NCI-H2227 treated with DMSO at 0.1 percent for 48 hours (cell line): ENCODE data around the gene TTC7B.

Source experiments
- DNase-seq: peaks from one replicate; lab custom pipeline; 2025; lab: John Stamatoyannopoulos, UW

The TTC7B gene

DNA sequence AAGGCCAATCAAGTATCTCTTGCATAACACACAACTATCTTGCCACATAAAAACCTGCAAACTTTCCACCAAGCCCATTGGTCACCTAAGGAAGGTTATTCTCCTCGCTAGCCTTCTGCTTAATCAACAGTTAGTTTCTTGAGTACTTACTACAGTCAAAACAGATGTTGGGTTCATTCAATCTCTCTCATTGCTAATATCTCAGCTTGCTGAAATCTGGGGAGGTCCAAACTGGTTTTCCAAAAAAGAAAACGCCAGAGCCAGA, 74.6 kb downstream of the TTC7B start:
- no peak for DNase-seq

DNA sequence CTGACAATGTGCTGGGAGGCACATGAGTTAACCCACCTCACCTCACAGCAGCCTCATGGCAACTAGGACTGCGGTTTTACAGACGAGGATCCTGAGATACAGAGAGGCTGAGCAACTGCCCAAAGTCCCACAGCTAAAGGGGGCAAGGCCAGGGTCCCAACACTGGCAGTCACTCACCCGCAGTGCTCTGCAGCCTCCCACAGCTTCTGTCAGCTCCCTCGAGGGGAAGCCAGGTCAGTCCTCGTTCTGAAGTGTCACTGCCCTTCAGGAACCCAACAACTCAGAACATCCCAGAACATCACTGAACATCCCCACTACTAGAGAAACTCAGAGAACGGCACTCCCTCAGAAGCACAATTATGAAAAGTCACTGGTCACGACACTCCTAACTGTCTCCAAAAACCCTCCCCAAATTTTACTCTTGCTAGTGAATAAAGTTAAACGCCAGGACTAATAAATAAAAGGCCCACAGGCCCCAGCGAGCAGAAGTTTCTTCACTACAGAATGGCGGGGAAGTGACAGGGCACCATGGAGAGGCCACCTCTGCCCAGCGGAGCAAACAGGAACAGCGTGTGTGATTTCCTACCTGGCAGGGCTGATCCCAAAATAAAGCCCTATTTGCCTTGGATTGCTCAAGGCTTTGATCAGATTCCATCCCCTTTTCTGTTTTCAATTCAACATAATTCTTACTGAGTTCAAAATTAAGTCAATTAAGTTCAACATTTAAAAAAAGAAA, 75.1 kb downstream of the TTC7B start:
- no peak for DNase-seq

- DNase-seq = no peak
Measured at GRCh38 chr14:90740081-90740480, 76.1 kb downstream of the TTC7B start.

DNA sequence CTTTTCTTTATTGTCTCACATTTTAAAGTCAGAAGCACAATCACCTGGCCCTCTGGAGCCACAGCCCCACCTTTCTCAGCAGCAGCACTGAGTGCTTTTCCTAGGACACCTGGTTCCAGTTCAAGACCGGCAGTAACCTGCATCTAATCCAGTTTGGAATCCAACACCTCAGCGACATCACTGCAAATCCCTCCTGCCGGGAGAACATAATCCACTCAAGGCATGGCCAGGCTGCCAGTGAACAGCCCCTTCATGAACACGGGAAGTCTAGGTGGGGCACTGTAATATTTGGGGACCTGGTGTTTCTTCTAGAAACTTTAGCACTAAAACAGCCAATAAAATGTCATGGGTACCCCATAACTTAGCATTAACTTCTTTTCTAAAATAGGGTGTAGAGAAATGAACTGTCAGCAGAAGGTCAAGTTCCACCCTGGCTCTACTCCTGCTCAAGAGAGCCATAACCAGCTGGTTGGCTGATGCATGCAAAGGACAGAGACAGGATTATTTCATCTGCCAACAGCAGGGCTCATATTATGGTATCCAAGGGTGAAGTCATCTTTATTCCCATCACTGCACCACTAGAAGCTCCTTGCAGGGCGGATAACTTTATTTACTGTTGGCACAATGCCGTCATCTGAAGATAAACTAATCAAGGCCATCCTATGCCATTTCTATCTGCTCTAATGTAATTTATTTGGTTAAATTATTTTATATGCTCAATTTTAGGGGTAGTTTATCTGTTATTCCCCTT, 76.7 kb downstream of the TTC7B start:
- DNase-seq = no peak

- no peak for DNase-seq
Measured at GRCh38 chr14:90733139-90733808, 83.0 kb downstream of the TTC7B start.

DNA sequence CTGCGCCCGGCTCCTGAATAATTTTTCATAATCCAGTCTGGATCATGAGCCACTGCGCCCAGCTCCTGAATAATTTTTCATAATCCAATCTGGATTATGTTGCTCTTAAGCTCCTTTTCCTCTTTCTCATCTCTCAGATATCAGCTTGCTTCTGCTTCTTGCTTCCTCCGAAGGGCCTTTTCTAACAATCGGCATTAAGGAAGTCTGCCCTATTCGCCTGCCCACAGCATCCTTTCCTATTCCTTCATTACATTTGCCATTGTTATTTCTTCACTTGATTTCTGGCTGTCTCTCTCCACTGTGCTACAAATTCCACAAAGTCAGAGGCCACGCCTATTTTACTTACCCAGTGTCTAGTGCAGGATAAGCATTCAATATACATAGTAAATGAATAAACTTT, 83.5 kb downstream of the TTC7B start:
- no peak for DNase-seq

DNA sequence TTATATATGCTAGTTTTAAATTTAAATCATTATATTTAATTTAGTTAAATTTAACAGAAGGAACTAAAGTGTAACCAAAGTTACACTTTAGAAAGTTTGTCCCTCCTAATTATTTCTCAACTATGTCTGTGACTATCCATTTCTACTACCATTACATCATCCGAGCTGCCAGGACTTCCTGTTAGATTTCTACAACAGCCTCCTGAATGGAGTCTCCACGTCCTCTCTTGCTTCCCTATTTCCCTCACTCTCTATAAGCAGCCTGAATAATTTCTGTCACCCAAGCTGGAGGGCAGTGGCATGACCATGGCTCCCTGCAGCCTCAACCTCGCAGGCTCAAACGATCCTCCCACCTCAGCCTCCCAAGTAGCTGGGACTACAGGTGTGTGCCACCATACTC, 84.1 kb downstream of the TTC7B start:
- DNase-seq = no peak

- no peak for DNase-seq
Measured at GRCh38 chr14:90731487-90731886, 84.7 kb downstream of the TTC7B start.

DNA sequence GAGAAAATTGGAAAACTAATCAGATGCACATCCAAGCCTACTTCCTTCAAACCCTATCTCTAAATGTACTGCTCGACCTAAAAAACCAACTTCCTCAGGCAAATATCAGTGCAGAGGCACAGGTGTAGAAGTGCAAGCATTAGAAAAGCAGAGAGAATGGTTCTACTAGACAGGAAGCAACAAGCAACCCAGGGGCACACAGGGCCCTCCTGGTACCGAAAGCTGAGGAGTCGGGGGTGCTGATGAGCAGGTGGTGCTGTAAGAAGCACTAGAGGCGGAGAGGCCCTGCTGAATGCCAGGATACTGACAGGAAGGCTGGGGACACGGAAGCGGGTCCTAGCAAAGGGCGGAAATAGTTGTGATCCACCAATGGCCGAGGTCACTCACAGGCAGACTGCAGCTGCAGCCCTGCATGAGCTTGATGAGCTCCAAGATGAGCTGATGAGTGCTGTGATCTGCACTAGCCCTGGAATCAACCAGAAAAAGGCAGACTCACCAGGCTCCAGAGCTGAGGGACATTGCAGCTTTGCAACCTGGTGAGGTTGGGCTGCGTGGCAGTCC, 85.9 kb downstream of the TTC7B start:
- no peak for DNase-seq

GRCh38 chr14:90728951-90729350, 87.3 kb downstream of the TTC7B start:
- no peak for DNase-seq

DNA sequence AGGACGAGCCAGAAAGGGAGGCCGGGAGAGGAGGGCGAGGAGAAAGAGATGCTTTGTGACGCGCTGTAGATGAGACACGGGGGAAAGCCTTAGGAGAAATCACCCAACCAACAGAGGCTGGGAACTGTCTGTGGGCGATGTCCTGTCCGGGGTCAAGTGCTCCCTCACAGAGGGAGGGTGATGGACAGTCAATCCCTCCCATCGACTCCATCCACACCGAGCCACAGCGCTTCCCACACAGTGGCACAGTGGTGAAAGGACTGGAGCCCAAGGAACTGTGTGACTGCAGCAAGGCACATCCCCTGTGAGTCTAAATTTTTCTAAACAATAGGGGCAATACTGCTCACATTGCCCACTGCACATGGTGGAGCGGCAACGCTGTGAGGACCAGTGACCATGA, 89.1 kb downstream of the TTC7B start:
- no peak for DNase-seq

- no peak for DNase-seq
Measured at GRCh38 chr14:90726656-90727055, 89.6 kb downstream of the TTC7B start.

DNA sequence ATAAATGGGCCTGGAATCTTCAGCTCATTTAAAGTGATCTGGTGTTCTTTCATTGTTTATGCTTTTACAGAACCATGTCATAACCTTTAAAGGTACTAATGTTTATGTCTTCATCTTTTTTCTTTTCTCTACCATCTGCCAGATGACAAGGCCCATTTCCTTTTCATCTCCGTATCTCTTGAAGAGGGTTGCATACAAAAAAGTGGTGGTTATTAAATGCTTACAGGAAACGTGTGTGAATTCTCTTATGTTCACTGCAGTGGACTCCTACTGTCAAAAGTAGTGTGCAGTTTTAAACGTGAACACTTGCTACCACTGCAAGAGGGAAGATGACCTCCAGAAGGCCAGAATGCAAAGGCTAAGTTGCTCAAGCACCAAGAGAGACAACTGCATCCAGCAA, 91.4 kb downstream of the TTC7B start:
- no peak for DNase-seq

- DNase-seq = no peak
Measured at GRCh38 chr14:90722590-90722989, 93.6 kb downstream of the TTC7B start.

- no peak for DNase-seq
Measured at GRCh38 chr14:90721619-90722305, 94.5 kb downstream of the TTC7B start.

DNA sequence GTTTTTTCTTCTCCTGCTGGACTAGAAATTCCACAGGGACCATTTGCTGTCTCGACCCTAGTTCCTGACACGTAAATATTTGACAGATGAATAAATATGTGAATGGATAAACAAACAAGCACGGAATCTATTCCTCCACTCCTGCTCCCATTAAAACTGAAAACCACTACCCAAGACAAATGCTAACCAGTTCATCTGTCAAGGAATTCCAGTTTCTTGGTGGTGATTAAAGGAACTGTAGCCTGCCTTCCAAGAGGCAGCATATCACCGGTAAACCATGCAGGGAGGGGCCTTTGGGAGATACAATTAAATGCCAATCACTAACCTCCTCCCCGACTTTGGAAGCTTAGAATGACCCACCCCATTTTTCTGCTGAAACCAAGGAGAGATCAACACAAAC, 95.4 kb downstream of the TTC7B start:
- DNase-seq = no peak

DNA sequence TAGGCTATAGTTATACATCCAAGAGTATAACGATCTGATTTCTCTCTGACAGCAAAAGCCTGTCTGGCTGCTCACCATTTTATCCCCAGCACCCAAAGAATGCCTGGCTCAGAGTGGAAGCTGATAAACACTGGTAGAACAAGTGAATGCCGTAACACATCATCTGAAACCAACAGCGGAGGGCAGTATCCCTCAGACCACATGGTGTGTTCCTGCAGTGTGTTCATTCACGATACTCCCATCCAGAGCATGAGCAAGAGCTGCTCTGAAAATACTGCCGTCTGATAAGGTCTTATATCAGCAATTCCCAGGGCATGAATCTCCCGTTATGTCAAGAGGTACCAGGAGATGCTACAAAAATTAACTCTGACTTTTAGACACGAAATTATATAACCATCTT, 95.9 kb downstream of the TTC7B start:
- no peak for DNase-seq

DNA sequence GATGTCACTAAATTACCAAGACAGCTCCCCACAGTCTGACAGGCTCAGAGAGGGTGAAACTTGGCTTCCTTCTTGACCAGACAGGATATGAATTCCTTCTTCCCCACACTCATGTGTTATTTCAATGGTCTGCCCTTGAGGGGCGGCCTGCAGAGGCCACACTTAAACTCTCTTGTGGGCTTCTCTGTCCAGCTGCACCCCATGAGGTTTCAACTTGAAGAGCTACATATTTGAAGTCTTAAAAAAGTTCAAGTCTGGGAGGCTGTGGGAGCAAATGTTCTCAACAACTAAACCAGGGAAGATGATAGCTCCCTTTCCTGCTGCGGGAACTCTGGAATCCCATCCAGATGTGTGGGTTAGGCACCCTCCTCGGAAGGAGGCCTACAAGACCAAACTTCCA, 98.3 kb downstream of the TTC7B start:
- no peak for DNase-seq

GRCh38 chr14:90715993-90716392, 100.2 kb downstream of the TTC7B start:
- no peak for DNase-seq

GRCh38 chr14:90715495-90715894, 100.7 kb downstream of the TTC7B start:
- DNase-seq = no peak

- DNase-seq = no peak
Measured at GRCh38 chr14:90714811-90715210, 101.4 kb downstream of the TTC7B start.

DNA sequence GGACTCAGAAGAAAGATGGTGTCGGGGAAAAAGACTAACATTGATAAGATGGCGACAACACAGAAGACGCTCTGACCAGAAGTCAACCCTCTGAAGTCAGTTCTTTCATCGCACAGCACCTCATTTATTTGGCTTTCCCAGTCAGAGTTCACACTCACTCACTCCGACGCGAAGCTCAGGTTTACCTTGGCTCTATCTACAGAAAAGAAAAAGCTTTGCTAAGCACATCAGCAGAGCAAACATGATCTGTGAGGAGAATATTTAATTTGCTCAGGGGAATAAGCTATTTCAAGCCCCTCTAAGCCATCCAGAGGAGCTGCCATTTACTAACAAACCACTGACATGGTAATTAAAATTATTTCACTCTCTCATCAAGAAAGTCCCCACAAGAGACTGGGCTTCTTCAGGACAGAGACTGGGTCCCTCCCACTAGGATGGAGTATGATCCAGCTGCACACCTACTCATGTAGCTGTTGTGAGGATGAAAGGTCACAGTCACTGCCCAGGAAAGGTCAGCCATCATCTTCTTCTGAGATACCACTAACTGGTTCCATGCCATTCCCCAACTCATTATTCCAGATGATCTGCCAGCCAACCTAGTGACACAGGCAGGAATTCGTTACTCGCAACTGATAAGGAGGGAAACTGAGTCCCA, 111.4 kb downstream of the TTC7B start:
- no peak for DNase-seq
